Mesenchymal stem cell (in vitro differentiated cells and primary cell): ENCODE results near the gene LTBP2.

Experiments used
- DNase-seq: peaks from one replicate; pipeline ENCODE4 v3.0.0-alpha.2; 2013
- H2AFZ ChIP-seq: one replicate; pipeline ENCODE4 v1.6.1; 2013; ENCODE audit warnings: low read depth, mild to moderate bottlenecking, control low read depth, inconsistent platforms, low read length, moderate library complexity
- H2AK5ac ChIP-seq: 2 replicates; pipeline ENCODE4 v1.6.1; 2013; ENCODE audit warnings: low read length, moderate library complexity, mild to moderate bottlenecking, inconsistent platforms; ENCODE audit not compliant: severe bottlenecking
- H2BK120ac ChIP-seq: one replicate; pipeline ENCODE4 v1.6.1; 2013; ENCODE audit warnings: low read depth, mild to moderate bottlenecking, inconsistent platforms, low read length, moderate library complexity
- H2BK12ac ChIP-seq, 2 experiments: one replicate each; pipeline ENCODE4 v1.6.1; 2013; ENCODE audit warnings: inconsistent platforms in 2 of 2, low read length in 2 of 2, mild to moderate bottlenecking in 2 of 2, moderate library complexity in 2 of 2, control low read depth in 1 of 2
- H2BK15ac ChIP-seq: one replicate; pipeline ENCODE4 v1.6.1; 2013; ENCODE audit warnings: mild to moderate bottlenecking, low read depth, inconsistent platforms; ENCODE audit not compliant: poor library complexity, severe bottlenecking
- H2BK5ac ChIP-seq: 2 replicates; pipeline ENCODE4 v1.6.1; 2013; ENCODE audit warnings: low read depth, mild to moderate bottlenecking, low read length, control low read depth, inconsistent platforms; ENCODE audit not compliant: poor library complexity, severe bottlenecking
- H3K14ac ChIP-seq, 2 experiments: one replicate each; pipeline ENCODE4 v1.6.1; 2013; ENCODE audit warnings: inconsistent platforms in 2 of 2, low read length in 2 of 2, control low read depth in 1 of 2, mild to moderate bottlenecking in 1 of 2, moderate library complexity in 1 of 2
- H3K18ac ChIP-seq, 2 experiments: one replicate each; pipeline ENCODE4 v1.6.1; 2013; ENCODE audit warnings: inconsistent platforms in 2 of 2, low read length in 2 of 2, control low read depth in 1 of 2, low read depth in 1 of 2, mild to moderate bottlenecking in 1 of 2
- H3K23ac ChIP-seq, 2 experiments: one replicate each; pipeline ENCODE4 v1.6.1; 2013; ENCODE audit warnings: inconsistent platforms in 2 of 2, low read length in 2 of 2, mild to moderate bottlenecking in 2 of 2, moderate library complexity in 2 of 2, control low read depth in 1 of 2
- H3K27ac ChIP-seq: 2 replicates; pipeline ENCODE4 v1.5.1; 2013; ENCODE audit warnings: mild to moderate bottlenecking, moderate library complexity, low read length, control low read depth, inconsistent platforms; ENCODE audit not compliant: poor library complexity, severe bottlenecking
- H3K27me3 ChIP-seq, 2 experiments: 2 replicates each; pipeline versions ENCODE4 v1.6.1 to v1.7.0; 2013; ENCODE audit warnings: low read length in 2 of 2, mild to moderate bottlenecking in 2 of 2, moderate library complexity in 2 of 2, control low read depth in 1 of 2, inconsistent platforms in 1 of 2; ENCODE audit not compliant: control insufficient read depth in 1 of 2, insufficient read depth in 1 of 2
- H3K36me3 ChIP-seq, 2 experiments: 2 replicates each; pipeline versions ENCODE4 v1.6.1 to v1.7.0; 2013; ENCODE audit warnings: low read length in 2 of 2, control low read depth in 1 of 2, inconsistent platforms in 1 of 2, low read depth in 1 of 2, mild to moderate bottlenecking in 1 of 2; ENCODE audit not compliant: insufficient read depth in 2 of 2, control insufficient read depth in 1 of 2
- H3K4ac ChIP-seq, 2 experiments: one replicate each; pipeline ENCODE4 v1.6.1; 2013; ENCODE audit warnings: inconsistent platforms in 2 of 2, low read length in 2 of 2, mild to moderate bottlenecking in 2 of 2, moderate library complexity in 2 of 2, control low read depth in 1 of 2, low read depth in 1 of 2
- H3K4me1 ChIP-seq: 2 replicates; pipeline ENCODE4 v1.6.1; 2013; ENCODE audit warnings: low read depth, low read length, control low read depth; ENCODE audit not compliant: control insufficient read depth, insufficient read depth
- H3K4me2 ChIP-seq: 2 replicates; pipeline ENCODE4 v1.6.1; 2013; ENCODE audit warnings: low read length, mild to moderate bottlenecking, inconsistent platforms; ENCODE audit not compliant: poor library complexity, severe bottlenecking
- H3K4me3 ChIP-seq, 2 experiments: 2 replicates each; pipeline versions ENCODE4 v1.5.1 to v1.7.0; 2013; ENCODE audit warnings: low read length in 2 of 2, mild to moderate bottlenecking in 2 of 2, control low read depth in 1 of 2, low read depth in 1 of 2; ENCODE audit not compliant: insufficient read depth in 1 of 2
- H3K79me1 ChIP-seq: replicated peaks from 2 replicates; pipeline ENCODE4 v1.6.1; 2013; ENCODE audit warnings: mild to moderate bottlenecking, control low read depth, low read length, inconsistent platforms; ENCODE audit not compliant: poor library complexity, severe bottlenecking
- H3K9ac ChIP-seq: 2 replicates; pipeline ENCODE4 v1.7.0; 2013; ENCODE audit warnings: mild to moderate bottlenecking, low read length, moderate library complexity
- H3K9me3 ChIP-seq: 2 replicates; pipeline ENCODE4 v1.7.0; 2013; ENCODE audit warnings: mild to moderate bottlenecking, low read length; ENCODE audit not compliant: control insufficient read depth
- H4K8ac ChIP-seq: one replicate; pipeline ENCODE4 v1.6.1; 2013; ENCODE audit warnings: inconsistent platforms, mild to moderate bottlenecking, low read length, moderate library complexity
- H4K91ac ChIP-seq: one replicate; pipeline ENCODE4 v1.6.1; 2013; ENCODE audit warnings: mild to moderate bottlenecking, low read length, inconsistent platforms
- WGBS: methylation state at CpG from one replicate; pipeline ENCODE4 v1.1.7; 2013; ENCODE audit warnings: mixed read lengths; 5-methylcytosine and 5-hydroxymethylcytosine counted together

The LTBP2 gene

DNA sequence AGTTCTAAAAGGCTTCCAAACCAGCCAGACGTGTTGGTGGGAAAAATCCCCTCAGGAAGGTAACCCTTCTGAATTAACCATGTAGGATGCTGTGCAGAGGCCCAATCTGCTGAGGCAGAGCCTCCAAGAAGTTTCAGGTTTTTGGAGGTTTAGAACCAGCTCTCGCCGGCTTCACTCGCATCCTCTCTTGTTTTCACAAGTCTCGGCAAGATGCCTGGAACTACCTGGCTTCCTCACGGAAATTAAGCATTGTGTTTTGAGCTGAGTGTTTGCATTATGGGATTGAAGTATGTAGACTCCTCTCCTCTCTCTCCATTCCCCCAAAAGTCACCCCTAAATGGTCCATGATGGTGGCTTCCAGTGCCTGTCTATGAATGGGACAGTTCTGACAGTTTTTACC is 20.6 kb downstream of the LTBP2 start:
- Histone ChIP-seq H2AK5ac (peak overlapping the region; percentile 89), H3K36me3 (peaks cover 11 to 44% of the 10 kb centered on the region in 2 experiments), H3K27ac (peak overlapping the region; percentile 24), H2BK12ac (no peak overlapping the region), H2AFZ (no peak overlapping the region), H4K91ac (no peak overlapping the region), H3K9ac (peak overlapping the region; percentile 52), H2BK5ac (no peak overlapping the region), H3K9me3 (no peaks in the 10 kb centered on the region), H2BK15ac (no peak overlapping the region), H3K27me3 (no peaks in the 10 kb centered on the region), H3K79me1 (peaks cover 6% of the 10 kb centered on the region), H3K4me1 (peaks cover 40% of the 10 kb centered on the region), H3K18ac (peak overlapping the region in 1 of 2 experiments; percentile 54), H3K4me3 (no peak overlapping the region), H2BK120ac (peak overlapping the region; percentile 42), H3K23ac (no peak overlapping the region), H3K4ac (peak overlapping the region in 1 of 2 experiments; percentile 7), H3K14ac (no peak overlapping the region), H4K8ac (no peak overlapping the region), H3K4me2 (no peak overlapping the region)
- 71% methylated on average over 4 of the region's 6 CpGs for WGBS
- DNase-seq: no peak

GRCh38 chr14:74589291-74589879 is 22.7 kb downstream of the LTBP2 start:
- Histone ChIP-seq H2BK12ac (no peak overlapping the region), H3K23ac (no peak overlapping the region), H3K4me3 (no peak overlapping the region), H2BK15ac (no peak overlapping the region), H2BK5ac (no peak overlapping the region), H4K91ac (no peak overlapping the region), H2AK5ac (peak overlapping the region; percentile 6), H2AFZ (no peak overlapping the region), H3K4me2 (no peak overlapping the region), H3K9me3 (no peaks in the 10 kb centered on the region), H3K4me1 (peaks cover 43% of the 10 kb centered on the region), H3K36me3 (peaks cover 26 to 40% of the 10 kb centered on the region in 2 experiments), H3K18ac (no peak overlapping the region), H3K14ac (no peak overlapping the region), H2BK120ac (no peak overlapping the region), H3K27me3 (no peaks in the 10 kb centered on the region), H3K79me1 (peaks cover 4% of the 10 kb centered on the region), H3K27ac (no peak overlapping the region), H3K4ac (no peak overlapping the region), H3K9ac (no peak overlapping the region), H4K8ac (no peak overlapping the region)
- 96% methylated on average over 3 of the region's 5 CpGs for WGBS
- no peak for DNase-seq

GRCh38 chr14:74587363-74587707 is 24.7 kb downstream of the LTBP2 start:
- H2BK5ac ChIP-seq: no peak overlapping the region
- H3K18ac ChIP-seq: no peak overlapping the region
- H3K27ac ChIP-seq: no peak overlapping the region
- no peak overlapping the region for H3K4me2 ChIP-seq
- no peaks in the 10 kb centered on the region for H3K27me3 ChIP-seq
- peaks cover 32 to 50% of the 10 kb centered on the region in 2 experiments for H3K36me3 ChIP-seq
- no peak overlapping the region for H2BK120ac ChIP-seq
- peaks cover 1% of the 10 kb centered on the region for H3K79me1 ChIP-seq
- peaks cover 52% of the 10 kb centered on the region for H3K4me1 ChIP-seq
- peak overlapping the region in 1 of 2 experiments; percentile 11 for H2BK12ac ChIP-seq
- 94% methylated on average over 10 of the region's 10 CpGs for WGBS
- no peak overlapping the region for H2AFZ ChIP-seq
- H3K9me3 ChIP-seq: no peaks in the 10 kb centered on the region
- no peak overlapping the region for H3K23ac ChIP-seq
- H3K14ac ChIP-seq: no peak overlapping the region
- H3K4ac ChIP-seq: peak overlapping the region in 1 of 2 experiments; percentile 24
- DNase-seq: no peak
- H4K91ac ChIP-seq: no peak overlapping the region
- H4K8ac ChIP-seq: no peak overlapping the region
- no peak overlapping the region for H2BK15ac ChIP-seq
- H3K9ac ChIP-seq: no peak overlapping the region
- H2AK5ac ChIP-seq: peak overlapping the region; percentile 25
- no peak overlapping the region for H3K4me3 ChIP-seq

- Histone ChIP-seq H3K23ac (no peak overlapping the region), H2AK5ac (peak overlapping the region; percentile 4), H4K8ac (no peak overlapping the region), H2BK12ac (peak overlapping the region in 1 of 2 experiments; percentile 11), H3K4me1 (peaks cover 49% of the 10 kb centered on the region), H4K91ac (peak overlapping the region; percentile 29), H3K27ac (no peak overlapping the region), H3K4ac (peak overlapping the region in 1 of 2 experiments; percentile 24), H3K27me3 (no peaks in the 10 kb centered on the region), H3K4me2 (no peak overlapping the region), H2AFZ (no peak overlapping the region), H3K9ac (no peak overlapping the region), H2BK15ac (peak overlapping the region; percentile 20), H2BK120ac (no peak overlapping the region), H3K14ac (no peak overlapping the region), H3K18ac (peak overlapping the region in 1 of 2 experiments; percentile 30), H3K79me1 (peaks cover 1% of the 10 kb centered on the region), H3K4me3 (no peak overlapping the region), H3K36me3 (peaks cover 37 to 55% of the 10 kb centered on the region in 2 experiments), H3K9me3 (no peaks in the 10 kb centered on the region), H2BK5ac (no peak overlapping the region)
- no peak for DNase-seq
- WGBS: 87% methylated on average over 18 of the region's 18 CpGs
These were observed 25.2 kb downstream of the LTBP2 start for GRCh38 chr14:74586681-74587362.
